Tibial nerve (tissue), 3 donors: ENCODE measurements around the gene PKHD1.

Experiments
- CTCF ChIP-seq, 5 experiments: fragments of 200-600 bp in 3 of 5; fragments of 450-650 bp in 2 of 5; sonication (generic) in 3 of 5; IDR thresholded peaks; one replicate each; pipeline ENCODE4 v1.5.1; 2016 to 2019; ENCODE audit warnings: antibody characterized with exemption in 5 of 5, mild to moderate bottlenecking in 3 of 5, moderate library complexity in 2 of 5
- POLR2A ChIP-seq, 2 donors: fragments of 450-650 bp; IDR thresholded peaks; one replicate each; pipeline ENCODE4 v1.6.1; 2017; ENCODE audit warnings: antibody characterized with exemption in 2 of 2, mild to moderate bottlenecking in 2 of 2, moderate library complexity in 2 of 2

GRCh38 chr6:52126231-52126630, 38.8 kb upstream of the PKHD1 start:
- no peak for TF ChIP-seq POLR2A (IDR thresholded peaks at IDR 0.05)
- TF ChIP-seq CTCF (IDR thresholded peaks at IDR 0.05) = no peak
